HG03159 (cell line): ENCODE measurements around the gene VSTM2B.
"Not testable (repeated sequence)": the region's sequence is repeated elsewhere in the genome, so short reads cannot be mapped to it uniquely, and the experiment has no call there.

Experiments
- ATAC-seq: cut with Tn5 transposase; IDR thresholded peaks from one replicate; pipeline ENCODE4 v1.9.1; 2021; ENCODE audit warnings: mild to moderate bottlenecking, moderate library complexity; ENCODE audit not compliant: unreplicated experiment

The VSTM2B gene

GRCh38 chr19:29544656-29545360 lies 19.0 kb downstream of the VSTM2B start:
- ATAC-seq, result no peak

- not testable (repeated sequence) for ATAC-seq
Observed at GRCh38 chr19:29545447-29545846, 19.7 kb downstream of the VSTM2B start.

- ATAC-seq, result no peak
Observed at GRCh38 chr19:29545866-29546582, 20.2 kb downstream of the VSTM2B start.

GRCh38 chr19:29546583-29547190 lies 20.9 kb downstream of the VSTM2B start:
- ATAC-seq, result no peak

- ATAC-seq, result no peak
Observed at GRCh38 chr19:29547361-29547960, 21.7 kb downstream of the VSTM2B start.

- ATAC-seq, result no peak
Observed at GRCh38 chr19:29547981-29548380, 22.2 kb downstream of the VSTM2B start.

GRCh38 chr19:29548483-29549085 lies 22.8 kb downstream of the VSTM2B start:
- no peak for ATAC-seq

GRCh38 chr19:29549105-29550070 lies 23.6 kb downstream of the VSTM2B start:
- ATAC-seq, result no peak

GRCh38 chr19:29550896-29551295 lies 25.1 kb downstream of the VSTM2B start:
- ATAC-seq, result no peak

- ATAC-seq, result no peak
Observed at GRCh38 chr19:29551774-29552173, 26.0 kb downstream of the VSTM2B start.

GRCh38 chr19:29552454-29553280 lies 26.9 kb downstream of the VSTM2B start:
- ATAC-seq, result no peak

- ATAC-seq, result no peak
Observed at GRCh38 chr19:29554149-29554548, 28.4 kb downstream of the VSTM2B start.

GRCh38 chr19:29559110-29559509 lies 33.3 kb downstream of the VSTM2B start:
- not testable (repeated sequence) for ATAC-seq

- ATAC-seq, result no peak
Observed at GRCh38 chr19:29559743-29560142, 33.9 kb downstream of the VSTM2B start.

GRCh38 chr19:29560313-29561075 lies 34.7 kb downstream of the VSTM2B start:
- ATAC-seq, result no peak

- ATAC-seq, result no peak
Observed at GRCh38 chr19:29561601-29562000, 35.8 kb downstream of the VSTM2B start.

GRCh38 chr19:29562299-29563297 lies 36.8 kb downstream of the VSTM2B start:
- no peak for ATAC-seq
